Measurements from ENCODE around the gene UAP1L1.

DNA sequence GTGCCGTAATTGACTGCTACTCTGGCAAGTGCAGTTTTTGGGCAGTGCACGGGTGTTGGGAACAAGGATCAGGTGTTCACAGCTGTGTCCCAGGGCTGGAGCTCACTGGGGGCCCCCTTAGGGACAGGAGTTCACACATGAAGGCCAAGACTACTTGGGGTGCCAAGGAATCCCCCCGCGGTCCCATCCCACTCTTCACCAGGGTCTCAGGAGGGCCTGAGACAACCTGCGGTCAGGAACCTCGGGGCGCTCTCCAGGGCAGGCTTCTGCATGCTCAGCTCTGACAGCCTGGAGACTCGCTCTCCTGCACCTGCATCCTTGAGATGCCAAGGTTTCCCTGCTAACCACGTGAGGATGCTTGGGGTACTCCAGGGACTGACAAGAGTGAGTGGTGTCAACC lies 7.2 kb downstream of the UAP1L1 start:
- no peak for TF ChIP-seq POLR2A (IDR thresholded peaks at IDR 0.05)
- TF ChIP-seq, protein P1, sequence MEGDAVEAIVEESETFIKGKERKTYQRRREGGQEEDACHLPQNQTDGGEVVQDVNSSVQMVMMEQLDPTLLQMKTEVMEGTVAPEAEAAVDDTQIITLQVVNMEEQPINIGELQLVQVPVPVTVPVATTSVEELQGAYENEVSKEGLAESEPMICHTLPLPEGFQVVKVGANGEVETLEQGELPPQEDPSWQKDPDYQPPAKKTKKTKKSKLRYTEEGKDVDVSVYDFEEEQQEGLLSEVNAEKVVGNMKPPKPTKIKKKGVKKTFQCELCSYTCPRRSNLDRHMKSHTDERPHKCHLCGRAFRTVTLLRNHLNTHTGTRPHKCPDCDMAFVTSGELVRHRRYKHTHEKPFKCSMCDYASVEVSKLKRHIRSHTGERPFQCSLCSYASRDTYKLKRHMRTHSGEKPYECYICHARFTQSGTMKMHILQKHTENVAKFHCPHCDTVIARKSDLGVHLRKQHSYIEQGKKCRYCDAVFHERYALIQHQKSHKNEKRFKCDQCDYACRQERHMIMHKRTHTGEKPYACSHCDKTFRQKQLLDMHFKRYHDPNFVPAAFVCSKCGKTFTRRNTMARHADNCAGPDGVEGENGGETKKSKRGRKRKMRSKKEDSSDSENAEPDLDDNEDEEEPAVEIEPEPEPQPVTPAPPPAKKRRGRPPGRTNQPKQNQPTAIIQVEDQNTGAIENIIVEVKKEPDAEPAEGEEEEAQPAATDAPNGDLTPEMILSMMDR (IDR thresholded peaks at IDR 0.05), result no peak
